Amniotic stem cell (primary cell): ENCODE results near the gene GPR173.

Source experiments
- DNase-seq: peaks from one replicate; lab custom pipeline; 2025; lab: John Stamatoyannopoulos, UW

The GPR173 gene

DNA sequence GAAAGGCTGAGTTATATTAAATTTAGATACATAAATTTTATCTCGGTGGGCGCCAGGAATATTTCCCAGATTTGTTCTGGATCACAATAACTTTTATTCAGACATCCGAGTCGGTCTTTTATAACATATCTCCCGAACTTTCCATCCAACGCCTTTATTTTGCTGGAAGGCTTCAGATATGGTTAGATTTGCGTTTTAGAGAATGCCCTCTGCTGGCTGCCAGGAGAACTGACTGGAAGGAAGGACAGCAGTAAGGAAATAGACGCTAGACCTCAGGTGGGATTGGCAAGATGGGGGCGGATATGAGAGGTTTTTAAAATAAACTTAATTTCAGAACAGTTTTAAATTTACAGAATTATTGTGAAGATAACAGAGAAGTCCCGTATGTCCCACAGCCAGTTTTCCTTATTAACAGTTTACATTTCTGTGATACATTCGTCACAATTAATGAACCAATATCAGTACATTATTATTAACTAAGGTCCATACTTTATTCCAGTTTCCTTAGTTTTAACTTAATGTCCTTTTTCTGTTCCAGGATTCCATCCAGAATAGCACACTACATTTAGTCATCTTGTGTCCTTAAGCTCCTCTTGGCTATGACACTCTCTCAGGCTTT lies 40.7 kb downstream of the GPR173 start:
- peak; percentile 16 for DNase-seq

DNA sequence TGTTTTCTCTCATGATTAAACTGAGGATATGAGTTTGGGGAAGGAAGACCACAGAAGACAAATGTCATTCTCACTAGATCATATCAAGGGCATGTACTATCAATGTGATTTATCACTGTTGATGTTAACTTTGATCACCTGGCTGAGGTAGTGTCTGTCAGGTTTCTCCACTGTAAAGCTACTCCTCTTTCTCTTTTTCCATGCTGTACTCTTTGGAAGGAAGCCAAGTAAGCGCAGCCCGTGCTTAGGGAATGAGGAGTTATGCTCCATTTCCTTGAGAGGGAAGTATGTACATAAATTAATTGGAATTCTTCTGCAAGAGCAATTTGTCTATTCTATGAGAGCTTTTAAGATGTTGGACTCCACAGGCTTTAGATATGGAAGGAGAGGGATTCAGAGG lies 41.3 kb downstream of the GPR173 start:
- no peak for DNase-seq

DNA sequence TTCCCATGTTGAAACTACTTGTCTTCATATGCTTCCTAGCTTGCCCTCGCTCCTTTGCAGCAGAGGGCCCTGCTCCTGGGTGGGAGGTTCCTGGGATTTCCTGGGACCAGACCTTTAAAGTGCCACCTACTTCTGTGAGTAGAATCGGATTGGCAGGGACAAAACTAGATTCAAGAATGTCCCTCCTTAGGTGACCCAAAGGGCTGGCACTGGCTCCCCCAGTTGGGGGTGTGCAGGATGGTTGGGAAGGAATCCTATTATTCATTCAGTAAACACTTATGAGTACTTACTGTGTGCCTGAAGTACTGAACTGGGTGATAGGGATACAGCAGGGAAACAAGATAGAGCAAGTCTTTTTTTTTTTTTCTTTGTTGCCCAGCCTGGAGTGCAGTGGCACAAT lies 42.8 kb downstream of the GPR173 start:
- no peak for DNase-seq

GRCh38 chrX:53093177-53093655 lies 44.6 kb downstream of the GPR173 start:
- peak; percentile 45 for DNase-seq

GRCh38 chrX:53093748-53094581 lies 45.4 kb downstream of the GPR173 start, which contains the start of gene KANTR:
KANTR (plus strand) TSS chrX:53094142; CDS start chrX:53124273, 30,131 bp downstream.
- peak; percentile 81 for DNase-seq

DNA sequence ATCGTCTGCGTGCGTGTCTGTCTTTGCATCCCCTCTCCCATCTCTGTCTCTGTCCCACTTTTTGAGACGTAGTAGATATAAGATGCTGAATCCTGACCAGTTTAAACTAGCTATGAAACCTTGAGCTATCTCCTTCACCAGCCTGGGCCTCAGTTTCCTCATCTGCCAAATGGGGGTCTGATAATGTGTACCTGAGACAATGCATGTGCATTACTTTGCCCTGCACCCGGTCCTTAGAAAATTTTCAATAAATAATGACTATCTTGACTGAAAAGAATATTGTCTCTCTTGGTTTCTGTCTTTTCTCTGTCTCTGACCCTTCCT lies 46.0 kb downstream of the GPR173 start:
- no peak for DNase-seq

DNA sequence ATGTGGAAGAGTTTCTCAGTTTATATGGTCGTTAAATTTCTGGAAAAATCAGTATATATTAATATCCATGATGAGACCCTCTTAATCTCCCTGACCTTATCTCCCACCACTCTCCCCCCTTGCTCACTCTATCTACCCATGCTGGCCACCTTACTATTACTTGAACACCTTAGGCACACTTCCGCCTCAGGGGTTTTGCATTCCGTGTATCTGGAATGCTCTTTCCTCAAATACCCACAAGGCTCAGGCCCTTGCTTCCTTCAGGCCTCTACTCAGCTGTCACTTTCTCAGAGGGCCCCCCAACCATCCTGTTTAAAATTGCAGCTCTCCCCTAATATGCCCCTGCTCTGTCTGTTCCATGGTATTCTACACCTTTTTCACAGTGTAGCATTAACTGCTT lies 47.2 kb downstream of the GPR173 start:
- DNase-seq, result no peak

DNA sequence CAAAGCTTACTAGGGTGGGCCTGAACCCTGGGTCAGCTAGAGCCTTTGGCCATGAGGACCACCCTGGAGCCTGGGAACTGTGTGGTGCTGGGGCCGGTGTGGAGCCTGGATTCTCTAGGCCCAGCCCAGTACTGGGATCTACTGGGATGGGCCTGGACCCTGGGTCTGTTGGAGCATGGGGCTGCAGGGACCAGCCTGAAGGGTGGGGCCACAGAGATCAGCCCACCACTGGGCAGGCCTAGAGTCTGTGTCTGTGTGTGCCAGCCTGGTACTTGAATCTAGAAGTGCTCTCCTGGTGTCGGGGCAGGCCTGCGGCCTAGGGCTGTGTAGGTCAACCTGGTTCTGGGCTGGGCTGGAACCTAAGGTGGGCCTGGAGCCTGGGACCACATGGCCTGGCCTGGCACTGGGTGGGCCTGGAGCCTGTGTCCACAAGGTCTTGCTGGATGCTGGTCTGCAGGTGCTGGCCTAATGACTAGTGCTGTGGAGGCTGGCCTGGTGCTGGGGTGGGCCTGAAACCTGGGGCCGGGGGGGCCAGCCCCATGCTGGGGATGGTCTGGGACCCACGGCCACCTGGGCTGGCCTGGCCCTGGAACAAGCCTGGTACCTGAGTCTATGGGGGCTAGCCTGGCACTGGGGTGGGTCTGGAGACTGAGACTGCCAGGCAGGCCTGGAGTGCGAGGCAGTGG lies 66.4 kb downstream of the GPR173 start:
- no peak for DNase-seq

GRCh38 chrX:53115550-53115874 lies 66.9 kb downstream of the GPR173 start:
- no peak for DNase-seq

GRCh38 chrX:53116101-53116500 lies 67.5 kb downstream of the GPR173 start:
- DNase-seq, result no peak

GRCh38 chrX:53122013-53122412 lies 73.4 kb downstream of the GPR173 start:
- no peak for DNase-seq

- DNase-seq, result no peak
Measured at GRCh38 chrX:53125506-53125905, 76.9 kb downstream of the GPR173 start.

- no peak for DNase-seq
Measured at GRCh38 chrX:53126377-53126776, 77.8 kb downstream of the GPR173 start.

GRCh38 chrX:53128097-53128749 lies 79.6 kb downstream of the GPR173 start:
- DNase-seq, result no peak
